LNCAP (cell line): ENCODE measurements around the gene SLC18A3.

Source experiments
- TF ChIP-seq, protein P1 (sequence below): fragments of 450-650 bp; IDR thresholded peaks from 2 replicates; pipeline ENCODE4 v1.5.1; 2017; ENCODE audit warnings: mild to moderate bottlenecking

SLC18A3 gene

GRCh38 chr10:49596836-49597235 lies 13.3 kb upstream of the SLC18A3 start:
- TF ChIP-seq, protein P1, sequence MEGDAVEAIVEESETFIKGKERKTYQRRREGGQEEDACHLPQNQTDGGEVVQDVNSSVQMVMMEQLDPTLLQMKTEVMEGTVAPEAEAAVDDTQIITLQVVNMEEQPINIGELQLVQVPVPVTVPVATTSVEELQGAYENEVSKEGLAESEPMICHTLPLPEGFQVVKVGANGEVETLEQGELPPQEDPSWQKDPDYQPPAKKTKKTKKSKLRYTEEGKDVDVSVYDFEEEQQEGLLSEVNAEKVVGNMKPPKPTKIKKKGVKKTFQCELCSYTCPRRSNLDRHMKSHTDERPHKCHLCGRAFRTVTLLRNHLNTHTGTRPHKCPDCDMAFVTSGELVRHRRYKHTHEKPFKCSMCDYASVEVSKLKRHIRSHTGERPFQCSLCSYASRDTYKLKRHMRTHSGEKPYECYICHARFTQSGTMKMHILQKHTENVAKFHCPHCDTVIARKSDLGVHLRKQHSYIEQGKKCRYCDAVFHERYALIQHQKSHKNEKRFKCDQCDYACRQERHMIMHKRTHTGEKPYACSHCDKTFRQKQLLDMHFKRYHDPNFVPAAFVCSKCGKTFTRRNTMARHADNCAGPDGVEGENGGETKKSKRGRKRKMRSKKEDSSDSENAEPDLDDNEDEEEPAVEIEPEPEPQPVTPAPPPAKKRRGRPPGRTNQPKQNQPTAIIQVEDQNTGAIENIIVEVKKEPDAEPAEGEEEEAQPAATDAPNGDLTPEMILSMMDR = no peak

GRCh38 chr10:49597426-49598163 lies 12.5 kb upstream of the SLC18A3 start:
- TF ChIP-seq, protein P1 = no peak

GRCh38 chr10:49598164-49598856 lies 11.8 kb upstream of the SLC18A3 start:
- TF ChIP-seq, protein P1 = no peak

DNA sequence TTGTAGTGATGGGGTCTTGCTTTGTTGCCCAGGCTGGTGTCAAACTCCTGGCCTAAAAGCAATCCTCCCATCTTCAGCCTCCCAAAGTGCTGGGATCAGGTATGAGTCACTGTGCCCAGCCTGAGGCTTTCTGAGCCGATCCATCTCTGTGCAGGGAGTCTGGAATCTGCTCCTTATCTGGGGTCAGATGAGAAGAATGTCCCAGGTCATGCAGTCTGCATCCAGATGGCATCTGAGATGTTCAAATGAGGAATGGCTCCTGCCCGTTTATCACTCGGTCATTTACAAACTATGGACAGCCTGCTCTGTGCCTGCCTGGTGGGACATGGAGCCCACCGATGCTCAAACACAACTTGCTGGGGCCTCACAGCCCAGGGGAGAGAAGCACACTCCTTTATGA lies 11.1 kb upstream of the SLC18A3 start:
- TF ChIP-seq, protein P1 = no peak

DNA sequence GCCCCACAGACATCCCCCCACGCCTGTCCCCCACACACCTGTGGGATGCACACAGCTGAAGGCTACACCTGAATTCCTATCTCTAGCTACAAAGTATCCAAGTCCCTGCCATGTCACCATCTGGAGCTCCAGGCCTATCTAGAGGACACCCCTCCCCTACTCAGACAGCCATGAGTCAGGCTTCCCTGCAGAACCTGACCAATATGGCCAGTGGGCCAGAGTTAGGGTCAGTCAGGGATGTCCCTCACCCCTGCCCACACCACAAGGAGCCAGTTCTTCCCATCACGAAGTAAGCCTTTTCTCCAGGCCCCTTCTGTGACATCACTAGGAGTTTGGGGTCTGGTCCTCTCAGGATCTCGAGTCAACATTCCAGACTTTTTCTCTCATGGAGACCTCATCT lies 10.6 kb upstream of the SLC18A3 start:
- TF ChIP-seq, protein P1 = no peak

GRCh38 chr10:49600046-49600445 lies 10.1 kb upstream of the SLC18A3 start:
- TF ChIP-seq, protein P1 = no peak

DNA sequence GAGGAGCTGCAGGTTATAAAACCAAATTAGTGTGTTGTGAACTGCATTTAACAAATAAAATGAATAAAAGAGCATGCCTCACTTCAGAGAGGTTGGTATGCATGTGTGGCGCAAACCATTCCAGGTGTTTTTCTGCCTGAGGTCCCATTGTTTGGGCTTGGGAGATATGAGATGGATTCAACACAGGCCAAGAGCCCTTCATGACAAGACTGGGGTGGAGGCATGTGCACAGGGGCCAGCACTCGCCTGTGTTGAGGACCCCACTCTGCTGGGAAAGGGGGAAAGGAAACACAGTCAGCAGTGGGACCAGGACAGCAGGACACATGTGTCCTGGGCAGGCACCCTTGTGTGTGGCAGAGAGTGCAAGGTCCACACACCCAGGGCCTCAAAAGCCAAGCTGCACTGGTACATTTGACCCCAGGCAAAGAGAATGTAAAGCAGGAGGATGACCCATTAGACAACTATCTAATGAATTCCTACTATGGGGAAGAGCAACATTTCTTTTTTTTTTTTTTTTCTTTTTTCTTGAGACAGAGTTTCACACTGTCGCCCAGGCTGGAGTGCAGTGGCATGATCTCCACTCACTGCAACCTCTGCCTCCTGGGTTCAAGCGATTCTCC lies 9.2 kb upstream of the SLC18A3 start:
- TF ChIP-seq, protein P1 = no peak
